Measurements from ENCODE around the gene TASL. TPM values are rescaled to one million over a fixed set of nuclear protein-coding genes. Genes with fewer than 3 reads are reported as not detected.
A peak's percentile ranks its signal among the peaks of the same experiment; 100 is the strongest.

The TASL gene
- total RNA-seq, 1 donor from 2014 or later, result not detected

- H3K4me1 ChIP-seq, result no peaks in the 10 kb centered on the region
- Mint-ChIP-seq H3K27me3 (ENCODE audit: insufficient read depth, low read depth) (peaks cover 2% of the 10 kb centered on the region), H3K27ac (no peak overlapping the region), H3K4me1 (no peaks in the 10 kb centered on the region), H3K36me3 (no peaks in the 10 kb centered on the region), H3K9me3 (peaks cover 2% of the 10 kb centered on the region), H3K4me3 (no peak overlapping the region)
- no peaks in the 10 kb centered on the region for H3K9me3 ChIP-seq (ENCODE audit: low read depth)
- no peaks in the 10 kb centered on the region for H3K36me3 ChIP-seq
- H2AFZ ChIP-seq (replicated peaks), result no peak overlapping the region
- TF ChIP-seq EZH2phosphoT487 (IDR thresholded peaks at IDR 0.05) (no peak), EZH2 (IDR thresholded peaks at IDR 0.05) (no peak), CTCF (IDR thresholded peaks at IDR 0.05) (no peak)
- no peak overlapping the region for H3K27ac ChIP-seq
- no peaks in the 10 kb centered on the region for H3K27me3 ChIP-seq
- H3K79me2 ChIP-seq (ENCODE audit: low read depth), result no peaks in the 10 kb centered on the region
- H4K20me1 ChIP-seq (ENCODE audit: low read depth), result no peaks in the 10 kb centered on the region
- H3K4me2 ChIP-seq, result no peak overlapping the region
- H3K4me3 ChIP-seq, result no peak overlapping the region
- DNase-seq (ENCODE audit: low spot score), result no peak
- H3F3A ChIP-seq (ENCODE audit: low read depth), result no peaks in the 10 kb centered on the region
- no peak overlapping the region for H3K9ac ChIP-seq
Measured at GRCh38 chrX:30580641-30581040, 3.1 kb upstream of the TASL start.

- Mint-ChIP-seq H3K27me3 (ENCODE audit: insufficient read depth, low read depth) (peaks cover 2% of the 10 kb centered on the region), H3K4me1 (no peaks in the 10 kb centered on the region), H3K27ac (no peak overlapping the region), H3K36me3 (no peaks in the 10 kb centered on the region), H3K4me3 (no peak overlapping the region), H3K9me3 (peaks cover under 1% of the 10 kb centered on the region)
- no peaks in the 10 kb centered on the region for H3F3A ChIP-seq (ENCODE audit: low read depth)
- H3K27me3 ChIP-seq, result no peaks in the 10 kb centered on the region
- peak overlapping the region; percentile 34 for H2AFZ ChIP-seq (replicated peaks)
- no peaks in the 10 kb centered on the region for H3K79me2 ChIP-seq (ENCODE audit: low read depth)
- no peaks in the 10 kb centered on the region for H3K4me1 ChIP-seq
- H3K4me2 ChIP-seq, result no peak overlapping the region
- H3K36me3 ChIP-seq, result no peaks in the 10 kb centered on the region
- no peaks in the 10 kb centered on the region for H4K20me1 ChIP-seq (ENCODE audit: low read depth)
- H3K9me3 ChIP-seq (ENCODE audit: low read depth), result no peaks in the 10 kb centered on the region
- no peak overlapping the region for H3K27ac ChIP-seq
- TF ChIP-seq EZH2 (IDR thresholded peaks at IDR 0.05) (no peak), CTCF (IDR thresholded peaks at IDR 0.05) (no peak), EZH2phosphoT487 (IDR thresholded peaks at IDR 0.05) (no peak)
- H3K9ac ChIP-seq, result no peak overlapping the region
- no peak for DNase-seq (ENCODE audit: low spot score)
- no peak overlapping the region for H3K4me3 ChIP-seq
Measured at GRCh38 chrX:30576881-30577280, 685 bp downstream of the TASL start.

GRCh38 chrX:30573125-30573524 is 4.4 kb downstream of the TASL start:
- H3K36me3 ChIP-seq, result no peaks in the 10 kb centered on the region
- H3K9ac ChIP-seq, result no peak overlapping the region
- no peaks in the 10 kb centered on the region for H3K4me1 ChIP-seq
- DNase-seq (ENCODE audit: low spot score), result no peak
- no peaks in the 10 kb centered on the region for H3K79me2 ChIP-seq (ENCODE audit: low read depth)
- H4K20me1 ChIP-seq (ENCODE audit: low read depth), result no peaks in the 10 kb centered on the region
- Mint-ChIP-seq H3K4me3 (no peak overlapping the region), H3K27ac (no peak overlapping the region), H3K27me3 (ENCODE audit: insufficient read depth, low read depth) (no peaks in the 10 kb centered on the region), H3K36me3 (no peaks in the 10 kb centered on the region), H3K4me1 (no peaks in the 10 kb centered on the region), H3K9me3 (no peaks in the 10 kb centered on the region)
- no peak overlapping the region for H2AFZ ChIP-seq (replicated peaks)
- TF ChIP-seq EZH2 (IDR thresholded peaks at IDR 0.05), result no peak
- TF ChIP-seq EZH2phosphoT487 (IDR thresholded peaks at IDR 0.05), result no peak
- TF ChIP-seq CTCF (IDR thresholded peaks at IDR 0.05), result no peak
- H3K4me3 ChIP-seq, result no peak overlapping the region
- H3K27ac ChIP-seq, result no peak overlapping the region
- H3K4me2 ChIP-seq, result no peak overlapping the region
- no peaks in the 10 kb centered on the region for H3K27me3 ChIP-seq
- H3F3A ChIP-seq (ENCODE audit: low read depth), result no peaks in the 10 kb centered on the region
- H3K9me3 ChIP-seq (ENCODE audit: low read depth), result no peaks in the 10 kb centered on the region
